IPS-15b (cell line): Measurements from ENCODE around the gene ZNF683.

Experiments used
- H3K27me3 ChIP-seq: one replicate; pipeline ENCODE4 v1.6.1; 2013; ENCODE audit warnings: low read length; ENCODE audit not compliant: control insufficient read depth, insufficient read depth
- H3K36me3 ChIP-seq: one replicate; pipeline ENCODE4 v1.6.1; 2013; ENCODE audit warnings: low read length; ENCODE audit not compliant: control insufficient read depth, insufficient read depth
- H3K4me1 ChIP-seq: one replicate; pipeline ENCODE4 v1.6.1; 2013; ENCODE audit warnings: mild to moderate bottlenecking, low read length; ENCODE audit not compliant: control insufficient read depth, insufficient read depth
- H3K4me3 ChIP-seq: one replicate; pipeline ENCODE4 v1.5.1; 2013; ENCODE audit warnings: low read depth, low read length
- H3K9ac ChIP-seq: one replicate; pipeline ENCODE4 v1.6.1; 2013; ENCODE audit warnings: low read depth, mild to moderate bottlenecking, low read length
- H3K9me3 ChIP-seq: one replicate; pipeline ENCODE4 v1.6.1; 2013; ENCODE audit warnings: mild to moderate bottlenecking, low read length; ENCODE audit not compliant: control insufficient read depth, insufficient read depth

Gene ZNF683

GRCh38 chr1:26353976-26354820 lies 18.4 kb downstream of the ZNF683 start, which contains the start of gene CRYBG2:
Gene CRYBG2 (minus strand): TSS chr1:26354130. CDS start chr1:26346657, 7,473 bp downstream.
- Histone ChIP-seq H3K27me3 (peaks cover 8% of the 10 kb centered on the region), H3K9ac (no peak within 1 kb of the TSS), H3K4me1 (peaks cover 11% of the 10 kb centered on the region), H3K4me3 (no peak within 1 kb of the TSS), H3K36me3 (no peaks in the 10 kb centered on the region), H3K9me3 (no peaks in the 10 kb centered on the region)

- Histone ChIP-seq H3K9me3 (no peaks in the 10 kb centered on the region), H3K36me3 (no peaks in the 10 kb centered on the region), H3K9ac (no peak overlapping the region), H3K4me3 (no peak overlapping the region), H3K4me1 (peaks cover 4% of the 10 kb centered on the region), H3K27me3 (no peaks in the 10 kb centered on the region)
Observed at GRCh38 chr1:26353210-26353859, 19.2 kb downstream of the ZNF683 start.

- Histone ChIP-seq H3K9ac (no peak overlapping the region), H3K9me3 (no peaks in the 10 kb centered on the region), H3K36me3 (no peaks in the 10 kb centered on the region), H3K4me1 (peaks cover 4% of the 10 kb centered on the region), H3K27me3 (no peaks in the 10 kb centered on the region), H3K4me3 (no peak overlapping the region)
Observed at GRCh38 chr1:26352338-26352679, 20.2 kb downstream of the ZNF683 start.

GRCh38 chr1:26351590-26352337 lies 20.8 kb downstream of the ZNF683 start:
- H3K9me3 ChIP-seq = no peaks in the 10 kb centered on the region
- no peaks in the 10 kb centered on the region for H3K27me3 ChIP-seq
- peaks cover 4% of the 10 kb centered on the region for H3K4me1 ChIP-seq
- no peak overlapping the region for H3K9ac ChIP-seq
- H3K36me3 ChIP-seq = no peaks in the 10 kb centered on the region
- no peak overlapping the region for H3K4me3 ChIP-seq

GRCh38 chr1:26350701-26351589 lies 21.6 kb downstream of the ZNF683 start:
- H3K9ac ChIP-seq = no peak overlapping the region
- H3K36me3 ChIP-seq = no peaks in the 10 kb centered on the region
- H3K4me3 ChIP-seq = no peak overlapping the region
- peaks cover 4% of the 10 kb centered on the region for H3K4me1 ChIP-seq
- H3K27me3 ChIP-seq = no peaks in the 10 kb centered on the region
- no peaks in the 10 kb centered on the region for H3K9me3 ChIP-seq

- Histone ChIP-seq H3K9ac (no peak overlapping the region), H3K4me1 (peaks cover 4% of the 10 kb centered on the region), H3K27me3 (no peaks in the 10 kb centered on the region), H3K4me3 (no peak overlapping the region), H3K9me3 (no peaks in the 10 kb centered on the region), H3K36me3 (peaks cover 3% of the 10 kb centered on the region)
Observed at GRCh38 chr1:26350343-26350700, 22.2 kb downstream of the ZNF683 start.

- Histone ChIP-seq H3K9ac (no peak overlapping the region), H3K4me1 (peaks cover 4% of the 10 kb centered on the region), H3K36me3 (peaks cover 4% of the 10 kb centered on the region), H3K9me3 (no peaks in the 10 kb centered on the region), H3K27me3 (no peaks in the 10 kb centered on the region), H3K4me3 (no peak overlapping the region)
Observed at GRCh38 chr1:26349877-26350244, 22.7 kb downstream of the ZNF683 start.

GRCh38 chr1:26349188-26349876 lies 23.2 kb downstream of the ZNF683 start:
- H3K4me1 ChIP-seq = peaks cover 4% of the 10 kb centered on the region
- peaks cover 4% of the 10 kb centered on the region for H3K36me3 ChIP-seq
- no peaks in the 10 kb centered on the region for H3K27me3 ChIP-seq
- no peak overlapping the region for H3K4me3 ChIP-seq
- no peaks in the 10 kb centered on the region for H3K9me3 ChIP-seq
- H3K9ac ChIP-seq = no peak overlapping the region

GRCh38 chr1:26346274-26347033 lies 26.1 kb downstream of the ZNF683 start:
- H3K4me1 ChIP-seq = peaks cover 4% of the 10 kb centered on the region
- H3K9ac ChIP-seq = no peak overlapping the region
- peaks cover 4% of the 10 kb centered on the region for H3K36me3 ChIP-seq
- H3K4me3 ChIP-seq = no peak overlapping the region
- no peaks in the 10 kb centered on the region for H3K9me3 ChIP-seq
- H3K27me3 ChIP-seq = no peaks in the 10 kb centered on the region

GRCh38 chr1:26345718-26346117 lies 26.8 kb downstream of the ZNF683 start:
- no peaks in the 10 kb centered on the region for H3K4me1 ChIP-seq
- H3K36me3 ChIP-seq = peaks cover 4% of the 10 kb centered on the region
- H3K4me3 ChIP-seq = no peak overlapping the region

More at GRCh38 chr1:26345718-26346117, 26.8 kb downstream of the ZNF683 start:
- Histone ChIP-seq H3K9ac (no peak overlapping the region), H3K27me3 (no peaks in the 10 kb centered on the region), H3K9me3 (no peaks in the 10 kb centered on the region)
